SK-N-SH (cell line): ENCODE results near the gene CDKAL1.

Experiments used
- NFIC ChIP-seq: IDR thresholded peaks from 2 replicates; pipeline ENCODE4 v1.4.0; 2012; ENCODE audit warnings: borderline replicate concordance
- RAD21 ChIP-seq: IDR thresholded peaks from 2 replicates; pipeline ENCODE4 v1.6.1; 2012; ENCODE audit warnings: mild to moderate bottlenecking, low read length
- SMC3 ChIP-seq: IDR thresholded peaks from 2 replicates; pipeline ENCODE4 v1.6.1; 2012; ENCODE audit warnings: low read depth, low read length, improper control_type of control experiment
- TF ChIP-seq, protein P1 (sequence below): fragments of 200-600 bp; sonication (generic); IDR thresholded peaks from 2 replicates; pipeline ENCODE4 v1.6.1; 2017; ENCODE audit warnings: antibody characterized with exemption, mild to moderate bottlenecking, moderate library complexity
- TF ChIP-seq, protein P2 (sequence below): IDR thresholded peaks from 2 replicates; pipeline ENCODE4 v1.6.1; 2012; ENCODE audit warnings: mild to moderate bottlenecking, low read depth, low read length, moderate library complexity

DNA sequence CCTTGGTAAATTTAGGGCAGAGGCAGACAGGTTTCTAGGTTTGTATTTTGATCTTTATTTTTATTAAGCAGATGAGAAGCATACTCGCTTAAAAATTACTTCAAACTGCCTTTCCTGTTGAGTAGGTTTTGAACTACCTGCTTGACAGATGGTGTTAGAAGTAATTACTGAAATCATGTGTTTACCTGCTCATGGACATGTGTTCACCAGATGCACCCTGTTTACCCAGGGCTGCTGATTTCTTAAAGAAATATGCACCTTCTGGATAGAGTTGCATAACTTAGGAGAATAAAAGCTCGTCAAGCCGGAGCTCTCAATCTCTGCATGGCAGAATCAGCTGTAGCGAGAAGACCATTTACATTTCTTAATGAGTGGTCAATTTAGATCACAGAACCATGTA is 165.1 kb downstream of the CDKAL1 start:
- TF ChIP-seq, protein P1, sequence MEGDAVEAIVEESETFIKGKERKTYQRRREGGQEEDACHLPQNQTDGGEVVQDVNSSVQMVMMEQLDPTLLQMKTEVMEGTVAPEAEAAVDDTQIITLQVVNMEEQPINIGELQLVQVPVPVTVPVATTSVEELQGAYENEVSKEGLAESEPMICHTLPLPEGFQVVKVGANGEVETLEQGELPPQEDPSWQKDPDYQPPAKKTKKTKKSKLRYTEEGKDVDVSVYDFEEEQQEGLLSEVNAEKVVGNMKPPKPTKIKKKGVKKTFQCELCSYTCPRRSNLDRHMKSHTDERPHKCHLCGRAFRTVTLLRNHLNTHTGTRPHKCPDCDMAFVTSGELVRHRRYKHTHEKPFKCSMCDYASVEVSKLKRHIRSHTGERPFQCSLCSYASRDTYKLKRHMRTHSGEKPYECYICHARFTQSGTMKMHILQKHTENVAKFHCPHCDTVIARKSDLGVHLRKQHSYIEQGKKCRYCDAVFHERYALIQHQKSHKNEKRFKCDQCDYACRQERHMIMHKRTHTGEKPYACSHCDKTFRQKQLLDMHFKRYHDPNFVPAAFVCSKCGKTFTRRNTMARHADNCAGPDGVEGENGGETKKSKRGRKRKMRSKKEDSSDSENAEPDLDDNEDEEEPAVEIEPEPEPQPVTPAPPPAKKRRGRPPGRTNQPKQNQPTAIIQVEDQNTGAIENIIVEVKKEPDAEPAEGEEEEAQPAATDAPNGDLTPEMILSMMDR = no peak
- TF ChIP-seq, protein P2, sequence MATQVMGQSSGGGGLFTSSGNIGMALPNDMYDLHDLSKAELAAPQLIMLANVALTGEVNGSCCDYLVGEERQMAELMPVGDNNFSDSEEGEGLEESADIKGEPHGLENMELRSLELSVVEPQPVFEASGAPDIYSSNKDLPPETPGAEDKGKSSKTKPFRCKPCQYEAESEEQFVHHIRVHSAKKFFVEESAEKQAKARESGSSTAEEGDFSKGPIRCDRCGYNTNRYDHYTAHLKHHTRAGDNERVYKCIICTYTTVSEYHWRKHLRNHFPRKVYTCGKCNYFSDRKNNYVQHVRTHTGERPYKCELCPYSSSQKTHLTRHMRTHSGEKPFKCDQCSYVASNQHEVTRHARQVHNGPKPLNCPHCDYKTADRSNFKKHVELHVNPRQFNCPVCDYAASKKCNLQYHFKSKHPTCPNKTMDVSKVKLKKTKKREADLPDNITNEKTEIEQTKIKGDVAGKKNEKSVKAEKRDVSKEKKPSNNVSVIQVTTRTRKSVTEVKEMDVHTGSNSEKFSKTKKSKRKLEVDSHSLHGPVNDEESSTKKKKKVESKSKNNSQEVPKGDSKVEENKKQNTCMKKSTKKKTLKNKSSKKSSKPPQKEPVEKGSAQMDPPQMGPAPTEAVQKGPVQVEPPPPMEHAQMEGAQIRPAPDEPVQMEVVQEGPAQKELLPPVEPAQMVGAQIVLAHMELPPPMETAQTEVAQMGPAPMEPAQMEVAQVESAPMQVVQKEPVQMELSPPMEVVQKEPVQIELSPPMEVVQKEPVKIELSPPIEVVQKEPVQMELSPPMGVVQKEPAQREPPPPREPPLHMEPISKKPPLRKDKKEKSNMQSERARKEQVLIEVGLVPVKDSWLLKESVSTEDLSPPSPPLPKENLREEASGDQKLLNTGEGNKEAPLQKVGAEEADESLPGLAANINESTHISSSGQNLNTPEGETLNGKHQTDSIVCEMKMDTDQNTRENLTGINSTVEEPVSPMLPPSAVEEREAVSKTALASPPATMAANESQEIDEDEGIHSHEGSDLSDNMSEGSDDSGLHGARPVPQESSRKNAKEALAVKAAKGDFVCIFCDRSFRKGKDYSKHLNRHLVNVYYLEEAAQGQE = no peak
- TF ChIP-seq NFIC (no peak), RAD21 (no peak), SMC3 (no peak)
